HEK293 (cell line): ENCODE results near the gene RASA2.

ENCODE experiments used
- CTCF ChIA-PET: fragments of 350-600 bp; formaldehyde crosslinking; extraction: SDS; loops from one replicate; lab custom pipeline; 2021; ENCODE audit warnings: antibody characterized with exemption; lab: Yijun Ruan, JAX
- POLR2A ChIA-PET: fragments of 300-600 bp; formaldehyde crosslinking; extraction: SDS; loops from one replicate; lab custom pipeline; 2020; ENCODE audit warnings: antibody characterized with exemption, inconsistent platforms; lab: Yijun Ruan, JAX
- H3K27ac ChIP-seq: fragments of 200-500 bp; sonication (Bioruptor generic); 2 replicates; pipeline ENCODE4 v1.5.1; 2014; ENCODE audit warnings: low read depth, low read length, control low read depth, inconsistent platforms; ENCODE audit errors: extremely low read depth
- H3K36me3 ChIP-seq, 2 experiments: fragments of 200-500 bp in 1 of 2; sonication (Bioruptor generic) in 1 of 2; 1 replicate in 1 of 2; 2 replicates in 1 of 2; pipeline ENCODE4 v1.5.1; 2014 to 2017; ENCODE audit warnings: inconsistent platforms in 2 of 2, low read length in 2 of 2; ENCODE audit not compliant: control insufficient read depth in 2 of 2, insufficient read depth in 1 of 2
- H3K4me1 ChIP-seq: fragments of 200-500 bp; sonication (Bioruptor generic); 2 replicates; pipeline ENCODE4 v1.5.1; 2014; ENCODE audit warnings: mild to moderate bottlenecking, low read length, inconsistent platforms; ENCODE audit not compliant: control insufficient read depth, insufficient read depth
- H3K4me3 ChIP-seq: 2 replicates; pipeline ENCODE4 v1.5.1; 2011; ENCODE audit warnings: low read depth, mild to moderate bottlenecking, control low read depth, low read length, moderate library complexity
- H3K9me3 ChIP-seq: fragments of 200-500 bp; sonication (Bioruptor generic); 2 replicates; pipeline ENCODE4 v1.5.1; 2014; ENCODE audit warnings: low read depth, low read length, inconsistent platforms; ENCODE audit not compliant: control insufficient read depth, insufficient read depth
- HOXC10 ChIP-seq: sonication (generic); formaldehyde crosslinking; IDR thresholded peaks from 2 replicates; pipeline ENCODE4 v1.8.1; 2023; ENCODE audit warnings: mild to moderate bottlenecking, missing genetic modification reagents
- PRDM2 ChIP-seq: fragments of 450-650 bp; formaldehyde crosslinking; IDR thresholded peaks from 2 replicates; pipeline ENCODE4 v1.5.1; 2016; ENCODE audit warnings: missing biosample characterization, missing genetic modification characterization, borderline replicate concordance
- ZBTB20 ChIP-seq: fragments of 450-650 bp; formaldehyde crosslinking; IDR thresholded peaks from 2 replicates; pipeline ENCODE4 v1.5.1; 2016; ENCODE audit warnings: missing biosample characterization, missing genetic modification characterization
- ZEB2 ChIP-seq: fragments of 450-650 bp; formaldehyde crosslinking; IDR thresholded peaks from 2 replicates; pipeline ENCODE4 v1.5.1; 2016; ENCODE audit warnings: missing biosample characterization, missing genetic modification characterization
- ZNF138 ChIP-seq: fragments of 450-650 bp; formaldehyde crosslinking; IDR thresholded peaks from 2 replicates; pipeline ENCODE4 v1.5.1; 2016; ENCODE audit warnings: missing biosample characterization, missing genetic modification characterization, borderline replicate concordance
- ZNF354C ChIP-seq: fragments of 450-650 bp; formaldehyde crosslinking; IDR thresholded peaks from 2 replicates; pipeline ENCODE4 v1.5.1; 2016; ENCODE audit warnings: missing biosample characterization, missing genetic modification characterization, low read depth, borderline replicate concordance
- ZNF600 ChIP-seq: fragments of 450-650 bp; formaldehyde crosslinking; IDR thresholded peaks from 2 replicates; pipeline ENCODE4 v1.5.1; 2016; ENCODE audit warnings: missing biosample characterization, missing genetic modification characterization
- ZNF660 ChIP-seq: fragments of 450-650 bp; IDR thresholded peaks from 2 replicates; pipeline ENCODE4 v1.5.1; 2018; ENCODE audit warnings: missing biosample characterization, mild to moderate bottlenecking, missing genetic modification characterization
- ZNF664 ChIP-seq: fragments of 450-650 bp; formaldehyde crosslinking; IDR thresholded peaks from 2 replicates; pipeline ENCODE4 v1.5.1; 2016; ENCODE audit warnings: missing biosample characterization, missing genetic modification characterization
- ZNF670 ChIP-seq: fragments of 450-650 bp; formaldehyde crosslinking; IDR thresholded peaks from 2 replicates; pipeline ENCODE4 v1.5.1; 2016; ENCODE audit warnings: missing biosample characterization, missing genetic modification characterization, low read depth
- ZNF785 ChIP-seq: fragments of 450-650 bp; formaldehyde crosslinking; IDR thresholded peaks from 2 replicates; pipeline ENCODE4 v1.5.1; 2016; ENCODE audit warnings: missing biosample characterization, missing genetic modification characterization
- ZSCAN16 ChIP-seq: fragments of 450-650 bp; formaldehyde crosslinking; IDR thresholded peaks from 2 replicates; pipeline ENCODE4 v1.5.1; 2016; ENCODE audit warnings: missing biosample characterization, missing genetic modification characterization
- TF ChIP-seq, protein P1 (sequence below): fragments of 450-650 bp; formaldehyde crosslinking; IDR thresholded peaks from 2 replicates; pipeline ENCODE4 v1.5.0; 2017; ENCODE audit warnings: missing biosample characterization, missing genetic modification characterization, borderline replicate concordance

The RASA2 gene

DNA sequence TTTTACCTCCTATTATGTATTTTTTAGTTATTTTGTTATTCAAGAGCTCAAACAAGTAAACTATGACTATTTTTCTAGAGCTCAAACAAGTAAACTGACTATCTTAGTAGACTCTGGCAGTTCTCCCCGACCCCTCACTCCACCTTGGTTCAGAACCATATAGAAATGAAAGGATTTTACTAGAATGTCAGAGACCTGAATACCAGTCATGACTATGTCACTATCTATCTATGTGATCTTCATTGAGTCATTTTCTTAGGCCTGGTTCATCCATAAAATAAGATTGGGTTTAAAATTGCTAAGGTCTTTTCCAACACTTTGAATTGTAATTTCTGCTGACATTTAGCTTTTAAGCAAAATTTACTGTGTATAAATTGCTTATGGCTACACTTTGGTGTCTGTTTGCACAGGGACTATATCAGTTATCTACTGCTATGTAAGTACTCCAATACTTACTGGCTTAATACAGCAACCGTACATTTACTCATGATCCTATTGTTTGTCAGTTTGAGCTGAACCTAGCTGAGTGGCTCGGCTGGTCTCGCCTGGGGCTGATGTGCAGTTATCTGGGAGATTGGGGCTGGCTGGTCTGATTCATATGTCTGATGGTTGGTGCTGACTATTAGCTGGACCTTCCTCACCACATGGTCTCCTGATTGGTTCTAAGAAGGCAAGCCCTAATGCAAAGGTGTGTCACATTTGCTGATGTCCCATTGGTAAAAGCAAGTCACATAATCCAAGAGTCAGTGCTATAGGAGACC lies 37.0 kb downstream of the RASA2 start:
- Histone ChIP-seq H3K9me3 (no peaks in the 10 kb centered on the region), H3K4me3 (no peak overlapping the region), H3K36me3 (peaks cover 0 to 9% of the 10 kb centered on the region in 2 experiments; a peak in 2 of 3 replicates), H3K4me1 (no peaks in the 10 kb centered on the region), H3K27ac (no peak overlapping the region)
- CTCF ChIA-PET = no interaction called here
- TF ChIP-seq, protein P1, sequence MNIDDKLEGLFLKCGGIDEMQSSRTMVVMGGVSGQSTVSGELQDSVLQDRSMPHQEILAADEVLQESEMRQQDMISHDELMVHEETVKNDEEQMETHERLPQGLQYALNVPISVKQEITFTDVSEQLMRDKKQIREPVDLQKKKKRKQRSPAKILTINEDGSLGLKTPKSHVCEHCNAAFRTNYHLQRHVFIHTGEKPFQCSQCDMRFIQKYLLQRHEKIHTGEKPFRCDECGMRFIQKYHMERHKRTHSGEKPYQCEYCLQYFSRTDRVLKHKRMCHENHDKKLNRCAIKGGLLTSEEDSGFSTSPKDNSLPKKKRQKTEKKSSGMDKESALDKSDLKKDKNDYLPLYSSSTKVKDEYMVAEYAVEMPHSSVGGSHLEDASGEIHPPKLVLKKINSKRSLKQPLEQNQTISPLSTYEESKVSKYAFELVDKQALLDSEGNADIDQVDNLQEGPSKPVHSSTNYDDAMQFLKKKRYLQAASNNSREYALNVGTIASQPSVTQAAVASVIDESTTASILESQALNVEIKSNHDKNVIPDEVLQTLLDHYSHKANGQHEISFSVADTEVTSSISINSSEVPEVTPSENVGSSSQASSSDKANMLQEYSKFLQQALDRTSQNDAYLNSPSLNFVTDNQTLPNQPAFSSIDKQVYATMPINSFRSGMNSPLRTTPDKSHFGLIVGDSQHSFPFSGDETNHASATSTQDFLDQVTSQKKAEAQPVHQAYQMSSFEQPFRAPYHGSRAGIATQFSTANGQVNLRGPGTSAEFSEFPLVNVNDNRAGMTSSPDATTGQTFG (tag by site-specific recombination) = no peak
- TF ChIP-seq HOXC10 (CRISPR knock-in tag) (no peak), ZBTB20 (tag by site-specific recombination) (no peak), ZNF354C (tag by site-specific recombination) (no peak), ZNF660 (no peak), PRDM2 (tag by site-specific recombination) (no peak)
- POLR2A ChIA-PET = no interaction called here

DNA sequence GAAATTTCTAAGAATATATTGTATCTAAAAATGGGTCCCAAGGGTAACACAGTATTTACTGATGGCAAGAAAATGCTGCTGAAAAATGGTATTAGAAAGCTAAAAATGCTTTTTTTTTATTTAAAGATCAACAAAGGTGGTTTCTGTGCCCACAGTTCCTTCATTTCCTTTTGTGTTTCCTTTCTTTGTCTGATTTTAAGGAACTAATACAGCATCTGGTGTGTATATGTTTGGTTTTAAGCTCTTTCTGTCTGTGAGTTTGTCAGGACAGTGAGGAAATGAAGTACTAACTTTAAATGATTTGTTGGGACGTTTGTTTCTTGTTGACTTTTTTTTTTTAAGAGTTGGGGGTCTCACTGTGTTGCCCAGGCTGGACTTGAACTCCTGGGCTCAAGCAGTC lies 38.2 kb downstream of the RASA2 start:
- ChIA-PET CTCF (no interaction called here), POLR2A (no interaction called here)
- Histone ChIP-seq H3K9me3 (no peaks in the 10 kb centered on the region), H3K4me1 (no peaks in the 10 kb centered on the region), H3K4me3 (no peak overlapping the region), H3K27ac (no peak overlapping the region), H3K36me3 (peaks cover 0 to 9% of the 10 kb centered on the region in 2 experiments; a peak in 2 of 3 replicates)
- TF ChIP-seq ZNF670 (tag by site-specific recombination) (no peak), ZNF785 (tag by site-specific recombination) (no peak), ZEB2 (tag by site-specific recombination) (no peak), ZNF138 (tag by site-specific recombination) (no peak)

- CTCF ChIA-PET = no interaction called here
- Histone ChIP-seq H3K4me1 (no peaks in the 10 kb centered on the region; the same call in 1 of the 2 replicates), H3K27ac (no peak overlapping the region), H3K9me3 (no peaks in the 10 kb centered on the region), H3K36me3 (peaks cover 0 to 9% of the 10 kb centered on the region in 2 experiments; a peak in 1 of 3 replicates), H3K4me3 (no peak overlapping the region)
- TF ChIP-seq ZNF600 (tag by site-specific recombination) = 0 out of 2 replicates have a peak, but pooled peaks have one; percentile 55
- TF ChIP-seq ZSCAN16 (tag by site-specific recombination) = no peak
- peak; percentile 68; the same call in 1 of the 2 replicates for TF ChIP-seq ZNF664 (tag by site-specific recombination)
- POLR2A ChIA-PET = no interaction called here
Measured at GRCh38 chr3:141525814-141526213, 39.0 kb downstream of the RASA2 start.
